Hepatocyte (in vitro differentiated cells): ENCODE data around the gene IQGAP2. TPM values are rescaled to one million over a fixed set of nuclear protein-coding genes. Genes with fewer than 3 reads are reported as not detected.

Experiments used
- DNase-seq: peaks from one replicate; pipeline ENCODE4 v3.0.0-alpha.2; 2016; ENCODE audit warnings: low spot score
- H2AFZ ChIP-seq: fragments of 200-600 bp; sonication (generic); 2 replicates; pipeline ENCODE4 v1.6.0; 2016; ENCODE audit warnings: antibody characterized with exemption, mild to moderate bottlenecking
- H3K27ac ChIP-seq: fragments of 200-600 bp; sonication (generic); 2 replicates; pipeline ENCODE4 v1.5.1; 2016; ENCODE audit warnings: mild to moderate bottlenecking
- H3K27me3 ChIP-seq: fragments of 200-600 bp; sonication (generic); 2 replicates; pipeline ENCODE4 v1.6.1; 2016
- H3K36me3 ChIP-seq: fragments of 200-600 bp; sonication (generic); replicated peaks from 2 replicates; pipeline ENCODE4 v1.5.1; 2016; ENCODE audit warnings: low read depth; ENCODE audit not compliant: insufficient read depth
- H3K4me1 ChIP-seq: fragments of 200-600 bp; sonication (generic); 2 replicates; pipeline ENCODE4 v1.5.1; 2016; ENCODE audit warnings: mild to moderate bottlenecking, moderate library complexity; ENCODE audit not compliant: insufficient read depth
- H3K4me2 ChIP-seq: fragments of 200-600 bp; sonication (generic); 2 replicates; pipeline ENCODE4 v1.6.0; 2016
- H3K4me3 ChIP-seq: fragments of 200-600 bp; sonication (generic); 2 replicates; pipeline ENCODE4 v1.5.1; 2016; ENCODE audit warnings: mild to moderate bottlenecking
- H3K79me2 ChIP-seq: fragments of 200-600 bp; sonication (generic); 2 replicates; pipeline ENCODE4 v1.6.0; 2017; ENCODE audit warnings: mild to moderate bottlenecking
- H3K9me2 ChIP-seq: fragments of 200-600 bp; sonication (generic); replicated peaks from 2 replicates; pipeline ENCODE4 v1.6.0; 2017; ENCODE audit warnings: mild to moderate bottlenecking; ENCODE audit not compliant: insufficient read depth
- H3K9me3 ChIP-seq: fragments of 200-600 bp; sonication (generic); 2 replicates; pipeline ENCODE4 v1.5.1; 2016; ENCODE audit warnings: low read depth, mild to moderate bottlenecking
- H4K20me1 ChIP-seq: fragments of 200-600 bp; sonication (generic); 2 replicates; pipeline ENCODE4 v1.6.0; 2016; ENCODE audit warnings: mild to moderate bottlenecking; ENCODE audit not compliant: insufficient read depth, poor library complexity, severe bottlenecking
- EZH2 ChIP-seq: fragments of 200-600 bp; sonication (generic); IDR thresholded peaks from 2 replicates; pipeline ENCODE4 v1.6.1; 2016; ENCODE audit warnings: antibody characterized with exemption, mild to moderate bottlenecking, borderline replicate concordance
- EZH2phosphoT487 ChIP-seq: fragments of 200-600 bp; sonication (generic); IDR thresholded peaks from one replicate; pipeline ENCODE4 v1.6.1; 2018; ENCODE audit warnings: antibody characterized with exemption, mild to moderate bottlenecking, low read depth, moderate library complexity; ENCODE audit not compliant: unreplicated experiment, severe bottlenecking
- WGBS: methylation state at CpG from one replicate; pipeline ENCODE4 v1.1.6; 2016; ENCODE audit warnings: low lambda C conversion rate; ENCODE audit errors: missing lambda C conversion rate; 5-methylcytosine and 5-hydroxymethylcytosine counted together
- polyA plus RNA-seq: library from polyadenylated mRNA; unstranded; fragments of >200 nt; fragmentation: Nextera tagmentation; extraction: Ambion mirVana; gene quantifications from 2 replicates; pipeline ENCODE4 v1.2.1, GENCODE V29; 2016
- total RNA-seq: library from RNA; depleted of rRNA; stranded (reverse); fragments of >200 nt; gene quantifications from 2 replicates; pipeline ENCODE4 v1.2.3, GENCODE V29; 2014
- TF ChIP-seq, protein P1 (sequence below): fragments of 200-600 bp; sonication (generic); IDR thresholded peaks from 2 replicates; pipeline ENCODE4 v1.5.1; 2016; ENCODE audit warnings: antibody characterized with exemption, mild to moderate bottlenecking; ENCODE audit not compliant: poor library complexity

IQGAP2 gene
- total and polyA plus RNA-seq, 2 experiments from 2014 or later = 37.2 to 78.9 TPM

DNA sequence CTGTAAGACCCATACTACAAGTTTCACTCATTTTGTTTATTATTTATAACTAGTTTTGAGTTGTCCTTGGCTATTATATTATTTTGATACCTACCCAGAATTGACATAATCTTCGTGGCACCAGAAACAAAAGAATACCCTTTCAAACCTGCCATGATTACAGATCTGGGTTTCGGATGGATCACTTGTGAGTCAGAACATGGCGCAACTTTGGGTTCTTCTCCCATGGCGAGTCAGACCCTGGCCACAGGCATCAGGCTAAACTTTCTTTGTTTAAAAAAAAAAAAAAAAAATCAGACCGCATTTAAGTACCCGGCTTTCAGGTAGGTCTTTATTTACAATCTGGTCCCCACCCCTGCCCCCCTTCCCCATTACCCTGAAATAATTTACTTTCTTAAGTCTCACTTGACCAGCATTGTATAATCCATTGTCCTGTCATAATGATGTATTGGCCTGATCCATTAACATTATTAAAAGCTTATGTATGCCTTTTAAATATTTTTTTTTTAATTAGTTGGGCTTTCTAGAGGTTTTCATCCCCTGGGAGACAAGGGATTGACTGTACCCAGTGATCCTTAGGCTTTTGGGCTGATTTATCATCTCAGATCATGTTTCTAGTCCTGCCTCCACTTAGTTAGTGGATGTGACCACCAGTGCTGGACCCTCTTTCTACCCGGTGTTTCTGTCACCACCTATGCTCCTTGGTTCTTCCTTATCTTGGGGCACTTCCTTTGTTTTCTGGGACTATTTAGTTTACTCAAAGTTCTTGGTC is 176.3 kb downstream of the IQGAP2 start:
- WGBS = 83% methylated on average over 7 of the region's 7 CpGs
- H4K20me1 ChIP-seq = no peaks in the 10 kb centered on the region
- no peak overlapping the region for H2AFZ ChIP-seq
- no peaks in the 10 kb centered on the region for H3K36me3 ChIP-seq
- peaks cover 17% of the 10 kb centered on the region for H3K4me1 ChIP-seq
- H3K79me2 ChIP-seq = no peaks in the 10 kb centered on the region
- H3K9me2 ChIP-seq = no peaks in the 10 kb centered on the region
- no peak for TF ChIP-seq EZH2phosphoT487
- no peak for TF ChIP-seq EZH2
- TF ChIP-seq, protein P1, sequence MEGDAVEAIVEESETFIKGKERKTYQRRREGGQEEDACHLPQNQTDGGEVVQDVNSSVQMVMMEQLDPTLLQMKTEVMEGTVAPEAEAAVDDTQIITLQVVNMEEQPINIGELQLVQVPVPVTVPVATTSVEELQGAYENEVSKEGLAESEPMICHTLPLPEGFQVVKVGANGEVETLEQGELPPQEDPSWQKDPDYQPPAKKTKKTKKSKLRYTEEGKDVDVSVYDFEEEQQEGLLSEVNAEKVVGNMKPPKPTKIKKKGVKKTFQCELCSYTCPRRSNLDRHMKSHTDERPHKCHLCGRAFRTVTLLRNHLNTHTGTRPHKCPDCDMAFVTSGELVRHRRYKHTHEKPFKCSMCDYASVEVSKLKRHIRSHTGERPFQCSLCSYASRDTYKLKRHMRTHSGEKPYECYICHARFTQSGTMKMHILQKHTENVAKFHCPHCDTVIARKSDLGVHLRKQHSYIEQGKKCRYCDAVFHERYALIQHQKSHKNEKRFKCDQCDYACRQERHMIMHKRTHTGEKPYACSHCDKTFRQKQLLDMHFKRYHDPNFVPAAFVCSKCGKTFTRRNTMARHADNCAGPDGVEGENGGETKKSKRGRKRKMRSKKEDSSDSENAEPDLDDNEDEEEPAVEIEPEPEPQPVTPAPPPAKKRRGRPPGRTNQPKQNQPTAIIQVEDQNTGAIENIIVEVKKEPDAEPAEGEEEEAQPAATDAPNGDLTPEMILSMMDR = no peak
- H3K4me2 ChIP-seq = no peak overlapping the region
- no peaks in the 10 kb centered on the region for H3K9me3 ChIP-seq
- H3K27me3 ChIP-seq = no peaks in the 10 kb centered on the region
- no peak for DNase-seq
- H3K27ac ChIP-seq = no peak overlapping the region
- no peak overlapping the region for H3K4me3 ChIP-seq

DNA sequence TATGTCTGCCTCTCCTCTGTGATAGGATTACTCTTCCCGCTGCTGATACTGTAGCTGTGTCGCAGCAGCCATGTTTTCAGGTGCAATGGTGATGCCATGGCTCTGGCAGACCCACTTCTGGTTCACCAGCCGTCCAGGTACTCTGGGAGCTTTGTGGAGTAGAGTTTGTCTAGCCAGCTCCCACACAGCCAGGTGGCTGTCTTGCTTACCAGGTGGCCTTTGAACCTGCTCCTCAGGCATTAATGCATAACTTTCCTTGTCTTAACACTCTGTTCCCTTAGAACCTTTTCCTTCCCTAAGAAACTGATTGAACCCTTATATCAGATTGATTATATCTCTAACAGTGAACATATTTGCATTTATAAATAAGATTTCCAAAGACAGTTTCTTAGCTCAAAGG is 177.9 kb downstream of the IQGAP2 start:
- H3K4me2 ChIP-seq = no peak overlapping the region
- TF ChIP-seq EZH2 (no peak), EZH2phosphoT487 (no peak)
- TF ChIP-seq, protein P1 = no peak
- H3K27me3 ChIP-seq = no peaks in the 10 kb centered on the region
- H3K4me1 ChIP-seq = peaks cover 21% of the 10 kb centered on the region
- no peaks in the 10 kb centered on the region for H3K9me3 ChIP-seq
- no peak for DNase-seq
- no peaks in the 10 kb centered on the region for H3K36me3 ChIP-seq
- no peak overlapping the region for H2AFZ ChIP-seq
- 90% methylated on average over 3 of the region's 3 CpGs for WGBS
- H3K27ac ChIP-seq = peak overlapping the region; percentile 4
- H3K79me2 ChIP-seq = no peaks in the 10 kb centered on the region
- no peaks in the 10 kb centered on the region for H3K9me2 ChIP-seq
- H3K4me3 ChIP-seq = no peak overlapping the region
- no peaks in the 10 kb centered on the region for H4K20me1 ChIP-seq

DNA sequence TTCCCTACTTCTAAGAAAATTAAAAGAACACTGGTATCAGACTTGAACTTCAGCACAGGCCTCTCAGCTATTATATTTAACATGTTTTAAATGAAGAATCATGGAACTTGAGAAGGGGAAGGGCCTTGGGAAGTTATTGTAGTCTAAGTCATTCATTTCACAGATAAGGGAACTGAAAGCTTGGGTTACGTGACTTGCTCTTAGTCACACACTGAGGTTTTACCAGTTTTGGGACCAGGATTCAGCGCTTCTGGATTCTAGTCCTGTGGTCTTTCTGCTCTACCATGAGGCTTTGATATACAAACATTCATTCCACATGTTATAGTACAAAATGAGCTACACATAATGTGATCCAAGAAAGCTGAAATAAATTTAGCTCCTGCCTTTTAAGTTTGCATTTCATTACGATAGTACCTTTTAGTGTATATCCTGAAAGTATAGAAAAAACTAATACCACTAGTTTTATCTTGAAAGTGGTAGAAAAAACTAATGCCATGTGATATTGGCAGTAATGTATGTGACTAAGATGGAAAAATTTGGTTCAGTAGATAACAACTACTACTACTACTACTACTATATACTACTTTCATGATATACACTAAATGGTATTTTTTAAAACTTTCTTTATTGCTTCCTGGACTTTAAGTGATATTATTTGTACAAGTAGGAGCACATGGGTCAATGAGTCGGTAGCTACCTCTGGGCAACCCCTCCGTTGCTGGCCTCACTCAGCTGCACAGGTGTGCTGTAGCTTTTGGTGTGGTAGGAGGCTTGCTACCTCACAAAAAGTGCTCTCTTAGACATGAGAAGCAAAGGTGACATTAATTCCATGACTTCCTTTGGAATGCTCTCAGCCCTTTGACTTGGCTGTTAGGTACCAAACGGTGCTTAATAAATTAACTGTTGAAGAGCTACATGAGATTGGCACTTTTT is 179.4 kb downstream of the IQGAP2 start:
- TF ChIP-seq, protein P1 = no peak
- TF ChIP-seq EZH2phosphoT487 = no peak
- TF ChIP-seq EZH2 = no peak
- Histone ChIP-seq H2AFZ (no peak overlapping the region), H3K27me3 (no peaks in the 10 kb centered on the region), H3K9me2 (no peaks in the 10 kb centered on the region), H3K27ac (peak overlapping the region; percentile 16), H3K4me1 (peaks cover 23% of the 10 kb centered on the region), H3K9me3 (no peaks in the 10 kb centered on the region), H4K20me1 (no peaks in the 10 kb centered on the region), H3K4me2 (peak overlapping the region; percentile 33), H3K4me3 (no peak overlapping the region), H3K79me2 (no peaks in the 10 kb centered on the region), H3K36me3 (no peaks in the 10 kb centered on the region)
- WGBS = 65% methylated on average over 6 of the region's 6 CpGs
- DNase-seq = peak; percentile 17
